ENCODE results near the gene NCKAP5.

DNA sequence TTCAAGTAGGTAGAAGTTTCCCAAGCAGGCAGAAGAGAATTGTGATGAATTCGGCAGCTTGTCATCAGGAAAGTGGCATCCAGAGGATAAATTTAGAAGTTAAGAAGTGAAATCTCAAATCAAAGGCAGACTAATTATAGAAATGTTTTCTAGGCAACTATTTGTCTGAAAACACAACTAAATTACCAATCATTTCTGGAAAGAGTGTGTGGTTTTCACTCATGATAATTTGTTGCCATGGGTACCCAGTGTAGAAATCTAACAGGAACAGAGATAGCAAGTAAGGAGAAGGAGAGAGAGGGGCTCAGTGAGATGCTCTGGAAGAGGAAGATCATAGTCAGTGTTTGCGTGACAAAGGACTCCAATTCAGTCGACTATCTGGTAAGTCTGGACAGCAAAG, 208.1 kb downstream of the NCKAP5 start:
- TF ChIP-seq SUZ12 (IDR thresholded peaks at IDR 0.05; ENCODE audit: extremely low read depth, insufficient read depth, insufficient read length) (no peak), YY1 (IDR thresholded peaks at IDR 0.05; ENCODE audit: insufficient read depth, insufficient read length) (no peak)

Measured in NT2/D1 (cell line).